GM18498 (cell line): ENCODE data around the gene LSS.
"Not testable (repeated sequence)": the region's sequence is repeated elsewhere in the genome, so short reads cannot be mapped to it uniquely, and the experiment has no call there.

Experiments used
- ATAC-seq: cut with Tn5 transposase; IDR thresholded peaks from one replicate; pipeline ENCODE4 v1.9.1; 2021; ENCODE audit warnings: mild to moderate bottlenecking, moderate library complexity; ENCODE audit not compliant: unreplicated experiment

The LSS gene

DNA sequence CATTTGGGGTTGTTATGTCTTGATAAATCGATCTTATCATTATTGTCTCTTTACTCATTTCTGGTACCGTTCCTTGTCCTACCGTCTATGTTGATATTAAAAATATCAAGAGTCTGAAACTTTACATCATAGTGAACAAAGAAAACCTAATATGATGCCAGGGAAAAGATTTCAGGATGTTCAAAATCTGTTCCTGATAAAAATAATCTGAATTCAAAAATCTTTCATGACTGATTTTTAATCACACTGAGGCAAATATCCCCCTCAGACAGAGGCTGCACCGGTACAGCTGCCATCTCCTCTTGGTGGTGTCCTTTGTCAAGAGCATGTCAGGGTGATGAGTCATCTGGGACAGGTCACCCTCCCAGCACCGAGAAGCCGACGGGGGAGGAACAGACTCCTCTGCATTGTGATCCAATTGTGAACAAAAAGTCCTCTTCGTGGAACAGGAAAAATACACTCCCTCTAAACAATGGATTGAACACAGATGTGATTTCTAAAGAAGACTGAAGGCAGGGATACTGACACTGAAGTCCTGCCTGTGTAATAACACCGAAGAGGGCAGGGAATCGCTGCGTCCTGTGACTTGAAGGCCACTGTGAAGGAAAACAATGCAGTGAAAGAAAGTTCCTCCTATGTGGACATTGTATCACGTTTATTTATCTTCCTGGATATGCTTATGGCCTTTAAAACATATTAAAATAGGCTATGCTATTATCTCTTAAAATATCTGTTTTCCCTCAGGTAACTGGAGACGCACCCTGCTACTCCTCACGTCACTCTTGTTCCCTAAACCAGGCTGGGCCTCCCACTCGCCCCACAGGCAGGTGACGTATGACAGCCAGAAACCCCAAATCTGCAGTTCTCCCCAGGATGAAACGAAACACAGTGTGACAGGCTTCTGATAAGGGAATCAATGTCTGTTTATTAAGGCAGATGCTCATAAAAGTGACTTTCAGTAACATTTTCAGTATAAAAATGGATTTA, 40.1 kb downstream of the LSS start:
- no peak for ATAC-seq

DNA sequence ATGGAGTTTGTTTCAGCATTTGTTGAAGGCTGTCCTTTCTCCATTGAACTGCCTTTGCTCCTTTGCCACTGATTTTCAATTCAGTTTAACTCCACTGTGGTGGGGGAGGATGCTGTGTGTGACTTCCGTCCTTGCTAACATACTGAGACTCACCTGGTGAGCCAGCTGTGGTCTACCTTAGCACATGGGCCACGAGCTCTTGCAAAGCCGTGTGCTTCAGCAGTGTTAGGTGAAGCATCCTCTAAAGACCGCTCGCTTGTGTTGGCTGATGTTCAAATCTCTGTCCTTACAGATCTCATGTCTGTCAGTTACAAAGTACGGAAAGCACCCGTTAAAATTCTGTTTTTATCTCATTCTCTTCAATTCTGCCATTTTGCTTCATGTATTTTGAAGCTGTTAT, 40.8 kb downstream of the LSS start:
- no peak for ATAC-seq

DNA sequence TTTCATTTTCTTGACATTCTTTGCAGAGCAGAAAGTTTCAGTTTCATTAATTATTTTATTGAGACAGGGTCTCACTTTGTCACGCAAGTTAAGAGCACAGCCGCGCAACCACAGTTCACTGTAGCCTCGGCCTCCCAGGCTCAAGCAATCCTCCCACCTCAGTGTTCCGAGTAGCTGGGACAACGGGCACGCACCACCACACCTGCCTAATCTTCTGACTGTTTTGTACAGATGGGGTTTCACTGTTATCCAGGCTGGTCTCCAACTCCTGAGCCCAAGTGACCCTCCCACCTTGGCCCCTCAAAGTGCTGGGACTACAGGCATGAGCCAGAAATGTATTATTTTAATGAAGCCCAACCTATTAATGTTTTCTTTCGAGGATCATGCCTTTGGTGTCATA, 41.3 kb downstream of the LSS start:
- no peak for ATAC-seq

DNA sequence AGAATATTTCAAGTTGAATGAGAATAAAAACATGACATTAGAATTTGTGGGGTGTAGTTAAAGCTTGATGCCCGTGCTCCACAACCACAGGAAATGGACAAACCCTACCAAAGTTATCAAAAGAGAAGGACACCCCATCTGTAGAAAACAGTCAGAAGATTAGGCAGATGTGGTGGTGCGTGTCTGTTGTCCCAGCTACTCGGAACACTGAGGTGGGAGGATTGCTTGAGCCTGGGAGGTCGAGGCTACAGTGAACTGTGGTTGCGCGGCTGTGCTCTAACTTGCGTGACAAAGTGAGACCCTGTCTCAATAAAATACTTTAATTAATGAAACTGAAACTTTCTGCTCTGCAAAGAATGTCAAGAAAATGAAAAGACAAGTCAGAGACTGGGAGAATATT, 42.9 kb downstream of the LSS start:
- no peak for ATAC-seq

DNA sequence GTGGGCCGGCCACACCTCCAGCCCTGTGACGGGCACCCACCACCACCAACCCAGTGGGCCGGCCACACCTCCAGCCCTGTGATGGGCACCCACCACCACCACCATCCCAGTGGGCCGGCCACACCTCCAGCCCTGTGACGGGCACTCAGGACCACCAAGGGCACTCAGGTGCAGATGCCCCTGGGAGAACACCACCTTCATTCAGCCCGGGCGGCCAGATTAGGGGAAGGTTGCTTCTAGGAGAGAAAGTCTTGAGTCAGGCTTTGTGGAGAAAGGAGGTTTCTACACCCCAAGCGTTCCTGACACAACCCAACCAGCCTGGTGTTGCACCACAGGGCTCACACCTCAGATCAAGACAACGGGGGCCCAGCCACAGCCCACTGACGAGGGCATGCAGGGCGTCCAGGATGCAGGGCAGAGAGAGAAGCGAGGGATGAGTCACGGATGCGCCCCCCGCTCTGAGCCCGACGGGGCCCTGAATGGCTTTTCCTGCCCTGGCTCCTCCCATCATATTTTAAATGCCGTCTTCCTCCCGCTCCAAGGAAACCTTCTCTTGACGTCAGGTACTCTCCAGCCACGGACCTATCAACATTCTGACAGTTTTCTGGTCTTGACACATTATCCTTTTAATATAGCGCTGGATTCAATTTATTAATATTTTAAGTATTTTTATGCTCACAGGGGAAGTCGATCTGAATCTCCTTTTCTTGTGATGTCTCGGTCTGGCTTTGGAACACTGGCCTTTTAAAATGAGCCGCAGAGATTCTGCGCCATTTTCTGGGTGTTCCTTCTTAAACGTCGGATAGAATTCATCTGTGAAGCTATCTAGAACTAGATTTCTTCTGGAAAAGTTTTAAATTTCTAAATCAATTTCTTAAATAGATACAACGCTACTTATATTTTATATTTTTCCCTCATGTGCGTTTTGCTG, 43.7 kb downstream of the LSS start:
- ATAC-seq = no peak

DNA sequence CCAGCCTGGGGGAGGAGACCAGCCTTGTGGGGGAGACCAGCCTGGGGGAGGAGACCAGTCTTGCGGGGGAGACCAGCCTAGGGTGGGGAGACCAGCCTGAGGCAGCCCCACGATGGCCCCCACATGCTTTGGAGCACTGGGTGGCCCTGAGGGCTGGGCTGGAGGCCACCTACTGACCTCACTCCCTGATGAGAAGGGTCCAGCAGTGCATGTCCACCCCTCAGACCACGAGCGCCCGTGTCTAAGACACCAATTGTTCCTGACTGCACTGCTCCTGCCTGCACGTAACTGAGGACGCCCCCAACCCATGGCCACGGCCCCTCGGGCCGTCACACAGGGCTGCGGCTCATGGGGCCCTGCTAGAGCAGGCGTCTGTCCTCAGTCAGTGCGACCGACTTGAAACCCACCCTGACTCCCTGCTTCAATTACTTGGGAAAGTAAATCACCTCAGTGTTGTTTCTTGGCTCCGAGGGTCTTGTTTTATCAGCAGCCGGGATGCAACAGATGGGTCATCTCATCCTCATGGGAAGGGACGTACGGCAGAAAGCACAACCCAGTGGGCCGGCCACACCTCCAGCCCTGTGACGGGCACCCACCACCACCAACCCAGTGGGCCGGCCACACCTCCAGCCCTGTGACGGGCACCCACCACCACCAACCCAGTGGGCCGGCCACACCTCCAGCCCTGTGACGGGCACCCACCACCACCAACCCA, 44.5 kb downstream of the LSS start, which contains the start of gene SPATC1L:
Gene SPATC1L (minus strand): TSS at position 550 of the 715 bp plus-strand sequence. CDS start 1,643 bp downstream, outside the sequence.
- ATAC-seq = no peak

DNA sequence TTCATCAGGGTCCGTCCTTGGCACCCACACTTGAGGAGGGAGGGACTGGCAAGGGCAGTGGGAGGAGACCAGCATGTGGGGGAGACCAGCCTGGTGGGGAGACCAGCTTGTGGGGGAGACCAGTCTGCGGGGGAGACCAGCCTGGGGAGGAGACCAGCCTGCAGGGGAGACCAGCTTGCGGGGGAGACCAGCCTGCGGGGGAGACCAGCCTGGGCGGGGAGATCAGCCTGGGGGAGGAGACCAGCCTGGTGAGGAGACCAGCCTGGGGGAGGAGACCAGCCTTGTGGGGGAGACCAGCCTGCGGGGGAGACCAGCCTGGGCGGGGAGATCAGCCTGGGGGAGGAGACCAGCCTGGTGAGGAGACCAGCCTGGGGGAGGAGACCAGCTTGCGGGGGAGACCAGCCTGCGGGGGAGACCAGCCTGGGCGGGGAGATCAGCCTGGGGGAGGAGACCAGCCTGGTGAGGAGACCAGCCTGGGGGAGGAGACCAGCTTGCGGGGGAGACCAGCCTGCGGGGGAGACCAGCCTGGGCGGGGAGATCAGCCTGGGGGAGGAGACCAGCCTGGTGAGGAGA, 45.2 kb downstream of the LSS start:
- not testable (repeated sequence) for ATAC-seq

DNA sequence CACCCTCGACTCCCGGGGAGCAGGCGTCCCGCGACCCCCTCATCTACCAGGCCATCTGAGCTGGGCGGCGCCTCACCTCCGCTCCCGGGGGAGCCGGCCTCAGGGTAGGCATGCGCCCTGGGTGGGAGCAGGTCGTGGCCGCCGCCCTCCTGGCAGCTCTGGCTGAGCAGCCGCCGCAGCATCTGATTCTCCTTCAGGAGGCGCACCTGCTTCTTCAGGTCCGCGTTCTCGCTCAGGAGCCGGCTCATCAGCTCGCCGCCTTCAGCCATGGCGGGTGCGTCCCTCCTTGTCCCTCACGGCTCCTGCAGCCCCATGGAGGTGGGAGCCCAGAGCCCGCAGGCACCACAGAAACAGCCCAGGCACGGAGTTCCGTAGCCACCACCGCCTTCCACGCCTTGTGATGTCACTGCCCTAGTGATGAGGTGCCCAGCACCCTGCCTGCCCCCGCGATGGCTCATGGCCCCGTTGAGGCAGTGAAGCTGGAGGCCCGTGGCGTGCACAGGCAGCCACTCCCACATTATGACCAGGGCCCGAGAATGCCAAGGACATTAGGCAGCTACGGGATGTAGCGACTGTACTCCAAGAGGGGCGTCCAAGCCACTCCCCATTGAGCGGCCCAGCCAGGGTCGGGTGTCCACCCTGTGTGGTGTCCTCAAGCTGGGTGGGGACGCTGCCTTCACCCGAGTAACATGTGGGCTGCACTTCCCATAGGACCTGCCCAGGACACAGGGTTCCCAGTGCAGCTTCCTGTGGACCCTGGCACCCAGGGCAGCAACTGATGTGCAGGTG, 45.8 kb downstream of the LSS start:
- ATAC-seq = no peak

DNA sequence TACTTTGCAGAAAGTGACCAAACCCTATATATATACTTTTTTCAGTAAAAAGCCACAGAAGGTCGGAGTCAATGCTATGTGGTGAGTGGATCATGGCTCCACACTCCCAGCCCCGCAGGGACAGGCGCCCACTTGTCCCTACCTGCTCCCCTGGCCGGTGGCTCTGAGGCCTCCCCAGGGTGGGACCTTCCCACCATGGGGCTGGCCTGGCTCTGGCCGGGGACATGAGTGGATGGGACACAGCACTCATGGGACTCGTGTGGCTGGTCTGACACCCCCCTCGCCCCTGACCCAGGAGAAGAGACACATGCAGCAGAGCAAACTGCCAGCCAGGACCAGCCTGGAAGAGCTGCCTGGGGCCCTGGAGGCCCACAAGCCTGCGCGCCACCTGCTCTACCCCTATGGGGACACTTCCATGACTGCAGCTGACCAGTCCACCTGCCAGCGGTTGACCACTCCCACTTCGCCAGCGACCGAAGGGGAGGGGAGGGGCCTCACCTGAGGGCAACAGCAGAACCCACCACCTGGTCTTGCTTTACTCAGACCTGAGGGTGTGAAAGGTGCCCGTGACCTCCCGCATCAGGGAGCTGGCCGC, 46.5 kb downstream of the LSS start:
- no peak for ATAC-seq

DNA sequence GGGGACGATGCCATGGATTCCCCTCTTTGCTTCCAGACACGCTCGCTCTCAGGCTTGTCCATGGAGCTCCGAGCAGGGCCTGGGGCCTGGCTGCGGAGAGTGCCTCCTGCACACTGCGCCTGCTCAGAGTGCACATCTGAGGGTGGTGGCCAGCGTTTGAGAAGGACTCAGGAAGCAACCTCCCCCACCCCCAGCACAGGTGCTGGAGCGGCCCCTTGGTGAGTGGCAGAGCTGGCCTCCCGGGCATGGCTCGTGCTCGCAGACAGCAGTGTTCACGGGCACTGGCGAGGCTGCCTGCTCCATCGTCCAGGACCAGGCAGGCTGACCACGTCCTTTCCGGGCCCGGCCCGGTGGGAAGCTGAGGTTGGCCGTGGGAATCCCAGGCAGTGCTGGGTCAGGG, 47.1 kb downstream of the LSS start:
- no peak for ATAC-seq

DNA sequence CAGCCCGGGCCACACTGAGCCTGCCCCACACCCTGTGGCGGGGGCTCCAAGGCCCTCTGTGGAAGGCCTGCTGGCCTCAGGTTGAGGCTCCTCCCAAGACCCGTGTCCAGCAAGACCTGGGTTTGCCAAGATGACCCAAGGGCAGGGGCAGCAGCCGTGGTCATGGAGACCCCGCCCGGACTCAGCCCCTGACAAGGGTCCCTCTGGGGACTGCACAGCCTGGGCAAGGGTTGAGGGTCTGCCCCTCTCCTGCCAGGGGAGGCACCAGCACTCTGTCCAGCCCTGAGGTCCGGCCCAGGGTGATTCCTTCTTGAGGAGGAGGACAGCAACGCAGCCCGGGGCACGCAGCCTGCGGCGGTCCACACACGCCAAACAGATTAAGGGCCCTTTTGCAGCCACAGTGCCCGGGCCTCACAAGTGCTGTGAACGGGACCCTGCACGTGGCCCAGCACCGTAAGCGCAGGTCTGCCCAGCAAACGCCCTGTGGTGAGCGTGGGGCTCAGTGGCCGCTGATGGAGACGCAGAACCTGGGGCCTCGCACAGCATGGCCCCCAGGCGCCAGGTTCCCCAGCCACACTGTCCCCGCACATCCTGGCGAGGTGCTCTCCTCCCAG, 47.7 kb downstream of the LSS start:
- ATAC-seq = no peak

DNA sequence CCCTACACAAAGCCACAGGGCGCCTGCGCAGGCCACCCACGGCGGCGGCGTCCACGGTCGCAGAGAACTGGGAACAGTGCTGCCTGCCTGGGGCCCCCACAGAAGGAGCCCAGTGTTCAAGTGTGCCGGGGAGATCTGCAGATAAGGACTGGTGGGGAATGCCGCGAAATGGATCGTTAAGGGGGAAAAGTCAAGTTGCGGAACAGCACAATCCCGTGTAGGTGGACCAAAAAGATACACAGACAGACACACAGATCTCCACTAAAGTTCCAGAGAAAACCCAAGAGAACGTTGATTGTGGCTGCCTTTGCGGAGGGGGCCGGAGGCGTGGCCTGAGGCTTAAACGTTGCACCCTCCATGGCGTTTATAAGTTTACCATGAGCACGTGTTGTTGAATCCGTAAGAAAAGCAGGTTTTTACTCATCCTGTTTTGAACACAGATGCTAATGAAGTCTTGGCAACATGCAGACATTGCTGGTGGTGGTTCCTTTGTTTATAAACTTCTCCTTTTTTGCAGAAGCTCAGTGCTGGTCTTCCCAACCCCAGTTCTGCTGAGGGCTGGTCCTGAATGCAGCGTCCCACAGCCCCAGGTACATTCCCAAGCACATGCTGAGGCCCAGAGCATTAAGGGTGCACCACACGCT, 48.4 kb downstream of the LSS start:
- ATAC-seq = no peak

DNA sequence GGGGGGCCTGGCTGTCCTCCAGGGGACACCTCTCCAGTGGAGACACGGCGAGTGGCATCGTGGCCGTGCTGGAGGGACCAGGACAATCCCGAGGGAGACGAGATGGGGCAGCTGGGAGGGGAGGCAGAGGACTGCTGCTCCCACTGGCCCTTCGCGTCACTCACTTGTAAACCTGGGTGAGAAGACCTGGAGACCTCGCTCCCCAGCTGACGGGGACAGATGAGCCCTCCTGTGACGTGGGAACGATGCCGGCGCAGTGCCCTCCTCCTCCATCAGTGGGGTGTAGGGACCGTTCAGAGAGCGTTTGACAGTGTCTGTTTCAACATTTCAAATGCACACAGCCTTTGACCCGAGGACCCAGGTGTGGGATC, 48.9 kb downstream of the LSS start:
- ATAC-seq = no peak

DNA sequence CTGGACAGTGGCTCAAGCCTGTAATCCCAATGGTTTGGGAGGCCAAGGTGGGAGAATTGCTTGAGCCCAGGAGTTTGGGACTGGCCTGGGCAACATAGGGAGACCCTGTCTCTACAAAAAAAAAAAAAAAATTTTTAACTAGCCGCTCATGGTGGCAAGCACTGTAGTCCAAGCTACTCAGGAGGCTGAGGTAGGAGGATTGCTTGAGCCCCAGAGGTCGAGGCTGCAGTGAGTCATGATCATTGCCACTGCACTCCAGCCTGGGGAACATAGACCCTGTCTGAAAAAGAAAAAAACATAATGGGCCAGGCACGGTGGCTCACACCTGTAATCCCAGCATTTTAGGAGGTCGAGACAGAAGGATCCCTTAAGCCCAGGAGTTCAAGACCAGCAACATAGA, 49.6 kb downstream of the LSS start:
- ATAC-seq = no peak

DNA sequence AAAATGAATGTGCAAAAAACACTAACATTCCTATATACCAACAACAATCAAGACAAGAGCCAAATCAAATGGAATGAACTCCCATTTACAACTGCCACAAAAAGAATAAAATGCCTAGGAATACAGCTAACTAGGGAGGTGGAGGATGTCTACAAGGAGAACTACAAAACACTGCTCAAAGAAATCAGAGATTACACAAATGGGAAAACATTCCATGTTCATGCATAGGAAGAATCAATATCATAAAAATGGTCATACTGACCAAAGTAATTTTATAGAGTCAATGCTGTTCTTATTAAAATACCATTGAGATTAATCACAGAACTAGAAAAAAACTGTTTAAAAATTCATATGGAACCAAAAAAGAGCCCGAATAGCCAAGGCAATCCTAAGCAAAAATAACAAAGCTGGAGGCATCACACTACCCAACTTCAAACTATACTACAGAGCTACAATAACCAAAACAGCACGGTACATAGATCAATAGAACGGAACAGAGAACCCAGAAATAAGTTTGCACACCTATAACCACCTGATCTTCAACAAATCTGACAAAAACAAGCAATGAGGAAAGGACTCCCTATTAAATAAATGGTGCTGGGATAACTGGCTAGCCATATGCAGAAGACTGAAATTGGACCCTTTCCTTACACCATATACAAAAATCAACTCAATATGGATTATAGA, 52.0 kb downstream of the LSS start:
- ATAC-seq = not testable (repeated sequence)

DNA sequence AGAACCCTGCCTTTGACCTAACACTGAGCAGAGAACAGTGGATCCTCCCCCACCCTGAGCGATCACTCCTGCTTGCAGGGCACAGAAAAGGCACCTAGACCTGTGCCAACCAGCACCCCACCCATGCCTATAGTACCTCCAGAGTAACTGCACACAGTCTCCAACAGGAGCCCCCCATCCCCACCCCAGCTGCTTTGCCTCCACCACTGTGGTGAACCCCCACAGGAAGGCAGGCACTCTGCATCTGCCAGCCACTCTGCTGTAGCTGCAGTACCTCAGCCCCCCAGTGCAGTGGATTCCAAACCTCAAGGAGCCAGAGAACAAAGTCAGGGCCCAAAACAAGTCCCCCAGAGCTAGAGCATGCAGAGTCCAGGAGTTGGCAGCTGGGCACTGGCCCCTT, 55.0 kb downstream of the LSS start:
- no peak for ATAC-seq

DNA sequence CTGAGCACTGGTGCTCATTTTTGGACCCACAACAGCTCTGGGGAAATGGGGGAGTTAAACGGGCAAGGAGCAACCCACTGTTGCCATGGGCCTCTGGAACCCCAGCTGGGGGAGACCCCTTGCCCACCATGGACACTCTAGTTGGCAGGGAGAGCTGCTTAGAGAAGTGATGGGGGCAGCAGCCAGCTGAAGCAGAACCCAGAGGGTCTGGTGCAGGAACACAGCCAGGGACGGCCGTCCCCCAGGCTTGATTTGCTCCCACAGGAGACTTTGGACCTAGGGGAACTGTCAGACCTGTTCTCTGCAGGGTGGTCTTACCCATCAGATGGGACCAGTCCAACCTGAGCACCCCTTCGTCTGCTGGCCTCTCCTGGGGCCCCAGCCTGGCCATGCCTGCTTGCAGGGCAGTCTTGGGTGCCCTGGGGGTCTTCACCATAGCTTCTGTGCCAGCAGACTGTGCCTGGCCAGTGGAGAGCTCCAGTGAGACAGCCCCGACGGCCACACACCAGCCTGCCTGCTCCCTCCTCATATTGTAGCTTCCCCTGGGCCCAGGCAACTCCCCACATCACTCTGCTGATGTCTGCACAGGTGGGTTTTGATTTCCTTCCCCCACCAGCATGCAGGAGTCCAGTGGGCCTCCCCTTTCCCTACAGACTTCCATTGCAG, 55.6 kb downstream of the LSS start:
- no peak for ATAC-seq
